Fibroblast of peridontal ligament (primary cell): ENCODE measurements around the gene SLC7A6.

Source experiments
- DNase-seq: peaks from one replicate; pipeline ENCODE4 v3.0.0-alpha.2; 2010; ENCODE audit errors: extremely low read depth

SLC7A6 gene

DNA sequence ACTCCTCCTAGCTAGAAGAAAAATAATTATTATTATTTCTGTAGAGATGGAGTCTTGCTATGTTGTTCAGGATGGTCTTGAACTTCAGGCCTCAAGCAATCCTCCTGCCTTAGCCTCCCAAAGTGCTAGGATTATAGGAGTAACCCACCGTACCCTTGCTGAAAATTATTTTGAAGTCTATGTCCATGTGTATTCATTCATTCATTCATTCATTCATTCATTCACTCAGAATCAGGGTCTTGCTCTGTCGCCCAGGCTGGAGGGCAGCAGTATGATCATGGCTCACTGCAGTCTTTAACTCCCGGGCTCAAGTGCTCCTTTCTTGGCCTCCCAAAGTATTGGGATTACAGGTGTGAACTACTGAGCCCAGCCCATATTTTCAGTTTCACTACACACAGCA lies 42.3 kb downstream of the SLC7A6 start:
- no peak for DNase-seq

DNA sequence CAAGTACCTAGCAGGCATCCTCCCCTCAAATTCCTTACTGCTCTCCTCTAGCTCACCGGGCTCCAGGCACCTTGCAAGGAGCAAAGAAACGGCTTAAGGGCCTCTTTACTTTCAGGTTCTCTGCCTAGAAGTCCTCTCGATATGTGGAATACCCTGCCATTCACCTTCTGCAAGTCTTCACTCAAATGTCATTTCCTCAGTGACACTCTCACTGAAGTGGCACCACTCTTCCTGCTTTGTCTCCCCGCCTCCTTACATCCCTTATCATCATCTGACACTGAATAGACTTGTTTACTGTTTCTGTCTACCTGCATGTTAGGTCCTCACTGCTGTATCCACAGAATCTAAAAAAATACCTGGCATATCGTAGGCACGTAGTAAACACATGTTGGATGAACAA lies 45.5 kb downstream of the SLC7A6 start:
- no peak for DNase-seq

DNA sequence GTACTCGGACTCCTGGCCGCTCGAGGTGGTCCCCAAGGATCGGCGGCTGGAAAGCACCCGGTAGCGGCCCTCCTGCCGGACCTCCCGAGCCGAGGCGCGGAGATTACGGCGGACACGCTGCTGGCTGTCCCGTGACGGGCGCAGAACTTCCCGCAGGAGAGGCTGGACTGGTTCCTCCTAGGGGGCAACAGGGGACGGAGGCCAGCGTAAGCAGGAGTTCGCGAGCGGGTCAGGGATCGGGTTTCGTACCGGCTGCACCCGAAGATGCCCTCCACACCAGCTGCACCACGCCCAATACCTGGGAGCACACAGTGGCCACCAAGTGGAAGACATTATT lies 46.1 kb downstream of the SLC7A6 start:
- no peak for DNase-seq

DNA sequence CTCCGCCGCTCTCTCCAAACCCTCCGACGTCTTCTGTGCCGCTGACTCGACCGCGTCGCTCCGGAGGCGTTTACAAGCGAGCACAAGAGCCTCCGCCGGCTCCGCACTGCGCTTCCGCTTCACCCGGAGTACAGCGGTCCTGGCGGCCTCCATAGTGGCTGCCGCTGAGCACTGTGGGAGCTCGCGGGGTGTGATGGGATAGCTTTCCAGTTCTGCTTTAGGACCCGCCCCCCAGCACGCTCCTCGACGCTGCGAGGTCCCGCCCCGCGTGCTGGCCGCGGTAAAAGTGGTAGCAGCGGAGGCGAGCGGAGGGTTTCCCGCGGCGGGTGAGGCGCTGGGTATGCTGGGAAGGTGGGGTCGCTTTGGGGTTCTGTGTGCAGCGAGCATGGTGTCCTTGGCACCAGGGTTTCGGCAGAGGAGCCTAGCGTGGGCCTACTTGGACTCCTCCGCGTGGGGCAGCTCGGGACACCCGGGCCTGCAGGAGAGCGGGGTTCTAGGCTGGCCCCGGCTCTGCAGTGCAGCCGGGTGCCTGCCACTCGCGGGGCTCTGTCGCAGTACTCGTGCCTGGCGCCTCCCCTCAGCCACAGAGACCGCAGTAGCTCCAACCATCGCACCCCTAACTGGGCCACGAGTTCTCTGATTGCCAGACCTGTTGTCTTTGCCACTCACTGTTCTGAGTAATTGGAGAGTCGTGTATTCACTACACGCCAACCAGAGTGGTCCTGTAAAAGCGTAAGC lies 46.6 kb downstream of the SLC7A6 start, which contains the start of the genes PRMT7 and SLC7A6OS:
PRMT7 (plus strand) TSS at position 246 of the 738 bp plus-strand sequence. CDS start 4,961 bp downstream, outside the sequence.
SLC7A6OS (minus strand) TSS at position 173 of the 738 bp plus-strand sequence; CDS start at position 153, 20 bp downstream.
- DNase-seq: peak; percentile 77

DNA sequence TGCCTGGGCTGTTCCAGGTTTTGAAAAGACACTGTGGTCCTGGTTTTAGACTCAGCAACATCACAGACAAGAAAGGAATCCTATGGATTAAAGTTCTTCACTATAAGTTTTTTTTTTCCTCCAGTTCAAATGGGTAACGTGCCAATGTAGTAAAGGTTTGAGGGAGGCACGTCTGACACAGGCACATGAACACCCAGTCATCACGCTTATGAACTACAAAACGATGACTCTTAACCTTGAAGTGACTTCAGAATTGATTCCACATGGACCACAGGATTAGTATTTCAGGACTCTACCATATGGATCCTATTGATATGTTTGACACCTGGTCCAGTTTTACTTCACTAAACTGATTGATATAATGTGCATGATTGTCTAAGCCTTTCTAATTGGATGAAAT lies 48.8 kb downstream of the SLC7A6 start:
- no peak for DNase-seq

DNA sequence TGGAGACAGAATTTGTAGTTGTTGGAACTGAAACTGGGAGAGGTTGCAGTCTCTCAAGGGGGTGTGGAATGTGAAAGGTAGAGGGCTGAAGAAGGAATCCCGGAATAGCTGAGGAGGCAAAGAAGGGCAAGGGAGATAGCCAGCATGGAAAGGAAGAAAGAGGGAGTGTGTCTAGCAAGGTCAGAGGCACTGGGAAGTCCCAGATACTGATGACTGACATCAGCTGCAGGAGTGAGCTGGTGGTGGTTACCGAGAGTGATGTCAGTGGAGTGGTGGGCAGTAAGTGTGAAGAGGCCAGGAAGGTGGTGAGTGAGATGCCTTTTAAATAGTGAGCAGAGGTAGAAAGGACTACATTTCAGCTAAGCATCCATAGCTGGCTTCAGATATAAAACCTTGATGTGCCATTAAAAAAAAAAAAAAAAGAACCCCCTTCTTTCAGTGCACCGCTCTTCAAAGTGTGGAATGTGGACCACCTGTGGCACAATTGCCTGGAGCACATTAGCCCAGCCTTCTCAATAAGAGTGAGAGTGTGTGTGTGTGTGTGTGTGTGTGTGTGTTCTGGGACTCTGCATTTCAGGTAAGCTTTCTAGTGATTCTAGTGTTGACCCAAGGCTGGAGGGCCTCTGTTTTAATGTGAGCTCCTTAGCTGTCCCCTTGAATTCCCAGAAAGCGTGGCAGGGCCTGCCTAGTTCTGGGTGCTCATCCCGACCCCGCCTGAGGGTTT lies 55.0 kb downstream of the SLC7A6 start:
- no peak for DNase-seq

DNA sequence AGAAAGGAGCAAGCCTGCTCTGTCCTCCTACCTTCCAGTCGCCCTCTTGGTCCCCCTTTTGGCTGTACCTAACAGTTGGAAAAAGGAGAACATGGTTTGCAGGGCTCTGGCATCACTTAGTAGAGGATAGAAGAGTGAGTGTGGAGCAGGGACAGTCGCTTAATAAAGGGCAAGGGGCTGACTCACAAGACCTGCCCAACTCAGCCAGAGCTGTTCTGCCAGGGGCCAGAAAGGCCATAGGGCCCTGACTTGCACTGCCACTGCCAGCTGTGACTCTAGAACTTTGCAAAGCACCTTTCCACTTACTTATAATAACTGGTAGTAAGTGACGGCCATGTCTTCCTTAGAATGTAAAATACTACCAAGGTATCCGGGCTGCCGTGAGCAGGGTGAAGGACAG lies 60.0 kb downstream of the SLC7A6 start:
- no peak for DNase-seq

DNA sequence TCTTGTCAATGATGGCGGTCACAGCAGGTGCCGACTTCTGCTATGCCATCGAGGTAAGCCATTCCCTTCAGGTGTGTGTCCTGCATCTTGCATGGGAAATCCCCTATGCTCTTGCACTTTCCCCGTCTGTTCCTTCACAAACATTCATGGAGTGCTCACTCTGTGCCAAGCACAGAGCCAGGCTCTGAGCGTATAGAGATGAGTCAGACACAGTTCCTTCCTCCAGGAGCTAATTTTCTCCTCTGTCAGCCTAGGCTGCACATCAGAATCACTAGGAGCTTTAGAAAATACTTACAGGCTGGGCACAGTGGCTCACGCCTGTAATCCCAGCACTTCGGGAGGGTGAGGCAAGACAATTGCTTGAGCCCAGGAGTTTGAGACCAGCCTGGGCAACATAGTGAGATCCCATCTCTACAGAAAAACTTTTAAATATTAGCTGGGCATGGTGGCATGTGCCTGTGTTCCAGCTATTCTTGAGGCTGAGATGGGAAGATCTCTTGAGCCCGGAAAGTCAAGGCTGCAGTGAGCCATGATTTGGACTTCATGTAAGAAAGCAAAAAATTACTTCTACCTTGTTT lies 60.5 kb downstream of the SLC7A6 start:
- DNase-seq: no peak

DNA sequence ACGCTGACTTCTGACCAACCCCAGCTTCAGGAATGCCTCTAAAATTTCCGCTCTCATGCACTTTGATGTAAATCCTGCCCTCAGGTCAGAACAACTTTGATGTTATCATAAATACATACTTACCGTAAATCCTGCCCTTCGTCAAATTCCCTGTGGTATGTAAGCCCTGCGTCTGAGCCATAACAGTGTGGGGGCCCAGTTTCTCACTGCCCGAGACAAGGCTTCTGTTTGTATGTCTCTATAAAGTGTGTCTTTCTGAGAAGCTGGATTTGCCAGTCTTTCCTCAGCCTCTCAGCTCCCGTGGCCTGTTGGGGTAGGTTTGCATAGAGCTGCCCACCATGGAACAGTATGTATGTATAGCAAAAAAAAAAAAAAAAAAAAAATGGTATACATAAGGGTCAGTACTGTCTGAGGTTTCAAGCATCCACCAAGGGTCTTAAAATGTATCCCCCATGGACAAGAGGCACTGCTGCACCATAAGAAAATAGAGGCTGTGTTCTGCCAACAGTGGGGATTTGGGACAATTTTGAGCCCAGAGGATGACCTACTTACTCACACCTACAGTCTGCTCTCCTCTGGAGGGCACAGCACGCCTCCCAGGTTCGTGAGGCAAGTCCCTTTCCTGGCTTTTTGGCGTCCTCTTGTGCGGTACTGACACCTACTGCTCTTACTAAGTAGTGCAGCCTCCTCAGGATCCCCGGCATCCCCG lies 64.0 kb downstream of the SLC7A6 start:
- DNase-seq: peak; percentile 82

DNA sequence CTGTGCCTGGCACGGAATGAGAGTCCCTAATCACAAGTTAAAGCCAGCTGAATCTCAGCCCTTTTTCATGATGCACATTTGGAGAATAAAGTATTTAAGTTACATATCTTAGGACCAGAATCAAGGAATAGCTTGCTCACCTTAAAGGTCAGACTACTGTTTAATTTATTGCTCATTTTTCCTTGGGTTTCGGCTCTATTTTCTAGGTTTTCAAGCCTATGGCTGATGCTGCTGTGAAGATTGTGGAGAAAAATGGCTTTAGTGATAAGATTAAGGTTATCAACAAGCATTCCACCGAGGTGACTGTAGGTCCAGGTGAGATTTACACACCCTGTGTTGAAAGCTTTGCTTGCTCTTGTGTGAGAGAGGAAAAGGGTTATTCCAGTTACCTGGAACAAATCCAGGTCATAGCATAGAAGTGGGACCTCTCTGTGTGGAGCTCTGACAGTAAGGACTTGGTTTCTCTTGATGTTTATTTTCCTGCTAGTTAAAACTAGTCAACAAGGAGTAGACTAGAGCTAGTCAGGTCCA lies 64.6 kb downstream of the SLC7A6 start:
- DNase-seq: no peak

DNA sequence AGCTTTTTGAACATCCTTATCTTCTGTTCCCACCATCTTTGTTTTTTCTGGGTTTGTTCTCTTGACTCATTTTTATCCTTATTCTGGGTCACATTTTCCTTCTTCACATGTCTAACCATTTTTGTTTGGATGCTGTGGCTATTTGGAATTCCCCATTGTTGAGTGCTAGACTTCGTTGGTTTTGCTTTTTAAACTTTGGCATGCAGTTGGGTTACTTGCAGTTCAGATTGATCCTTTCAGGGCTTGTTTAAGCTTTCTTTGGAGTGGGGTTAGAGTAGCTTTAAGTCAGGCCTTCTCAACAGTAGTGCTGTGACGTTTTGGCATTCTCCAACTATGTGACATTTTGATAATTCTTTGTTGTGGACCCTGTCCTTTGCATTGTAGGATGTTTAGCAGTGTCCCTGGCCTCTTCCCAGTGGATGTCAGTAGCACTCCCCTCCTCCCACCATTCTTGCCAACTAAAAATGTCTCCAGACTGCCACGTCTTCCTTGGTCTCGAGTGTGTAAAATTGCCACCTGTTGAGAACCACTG lies 67.6 kb downstream of the SLC7A6 start:
- peak; percentile 89 for DNase-seq

DNA sequence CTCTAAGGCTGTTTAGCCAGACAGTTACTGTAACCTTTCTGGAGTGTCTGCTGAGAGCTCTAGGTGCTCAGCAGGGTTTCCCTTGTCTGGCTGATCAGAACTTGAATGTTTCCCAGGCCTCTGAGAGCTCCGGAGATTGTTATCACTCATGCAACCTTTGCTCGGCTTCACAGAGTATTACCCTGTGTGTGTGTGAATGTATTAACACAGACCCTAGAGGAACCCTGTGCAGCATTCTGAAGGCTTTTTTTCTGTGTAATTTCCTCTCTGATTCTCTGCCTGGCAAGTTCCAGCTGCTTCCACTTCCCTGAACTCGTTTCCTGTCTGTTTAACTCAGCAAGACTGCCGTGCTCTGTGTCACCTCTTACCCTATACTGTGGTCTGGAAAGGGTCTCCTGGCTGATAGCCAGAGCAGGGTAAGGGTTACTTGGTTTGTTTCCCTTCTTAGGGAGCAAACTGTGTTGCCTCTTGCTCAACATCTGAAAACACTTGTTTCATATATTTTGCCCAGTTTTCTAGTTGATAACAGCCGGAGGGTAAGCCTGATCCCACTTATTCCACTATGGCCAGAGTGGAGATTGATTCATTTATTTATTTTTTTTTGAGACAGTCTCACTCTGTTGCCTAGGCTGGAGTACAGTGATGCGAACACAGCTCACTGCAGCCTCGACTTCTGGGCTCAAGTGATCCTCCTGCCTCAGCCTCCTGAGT lies 68.2 kb downstream of the SLC7A6 start:
- no peak for DNase-seq

DNA sequence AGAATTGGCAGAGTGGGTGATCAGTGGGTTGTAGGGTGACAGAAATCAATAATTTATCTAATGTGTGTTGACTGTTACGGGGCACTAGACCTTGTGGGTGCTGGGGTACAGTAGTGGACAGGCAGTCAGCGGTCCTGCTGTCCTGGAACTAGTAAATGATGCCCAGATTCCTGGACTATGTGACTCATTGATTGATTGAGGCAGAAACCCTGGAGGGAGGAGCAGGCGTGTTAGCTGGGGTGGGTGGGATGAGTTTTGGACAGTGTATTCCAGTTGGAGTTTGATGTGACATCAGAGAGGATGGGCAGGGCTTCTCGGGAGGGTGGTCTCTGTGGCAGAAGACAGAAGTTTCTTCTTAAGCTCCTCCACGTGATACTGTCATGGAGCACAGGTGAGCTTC lies 70.8 kb downstream of the SLC7A6 start:
- DNase-seq: peak; percentile 34

DNA sequence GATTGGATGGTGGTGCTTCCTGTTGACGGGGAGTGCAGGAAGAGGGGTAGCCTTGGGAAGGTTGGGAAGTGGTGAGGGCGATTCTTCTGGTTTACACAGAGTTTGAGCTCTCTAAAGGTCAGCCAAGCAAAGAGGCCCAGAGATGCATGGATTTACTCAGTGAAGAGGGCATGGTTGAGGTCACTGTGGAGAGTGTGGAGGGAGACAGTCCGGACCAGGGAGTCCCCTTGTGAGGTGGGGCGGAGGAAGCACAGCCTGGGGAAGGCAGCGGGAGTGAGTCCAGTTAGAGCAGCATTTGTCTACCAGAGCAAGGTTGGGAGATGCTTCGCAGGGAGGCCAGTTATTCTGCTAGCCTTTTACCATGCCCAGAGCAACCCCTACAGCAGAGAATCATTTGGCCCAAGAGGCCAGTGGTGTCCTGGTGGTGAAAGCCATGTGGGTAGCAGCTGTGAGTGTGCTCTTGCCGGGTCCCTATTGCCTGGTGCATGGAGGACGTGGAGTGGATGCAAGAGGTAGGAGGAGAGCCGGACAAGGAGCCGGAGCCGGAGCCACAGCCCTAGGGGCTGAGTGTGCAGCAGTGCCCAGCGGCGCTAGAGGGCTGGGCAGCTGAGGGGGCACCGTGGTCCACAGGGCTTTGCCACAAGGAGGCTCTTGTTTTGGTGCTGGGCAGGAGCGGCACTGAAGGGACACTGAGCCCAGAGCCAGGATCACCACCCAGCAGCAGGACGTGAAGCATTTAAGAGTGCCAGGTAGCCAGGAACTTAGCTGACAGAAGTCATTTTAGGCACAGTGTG lies 74.2 kb downstream of the SLC7A6 start:
- DNase-seq: no peak

DNA sequence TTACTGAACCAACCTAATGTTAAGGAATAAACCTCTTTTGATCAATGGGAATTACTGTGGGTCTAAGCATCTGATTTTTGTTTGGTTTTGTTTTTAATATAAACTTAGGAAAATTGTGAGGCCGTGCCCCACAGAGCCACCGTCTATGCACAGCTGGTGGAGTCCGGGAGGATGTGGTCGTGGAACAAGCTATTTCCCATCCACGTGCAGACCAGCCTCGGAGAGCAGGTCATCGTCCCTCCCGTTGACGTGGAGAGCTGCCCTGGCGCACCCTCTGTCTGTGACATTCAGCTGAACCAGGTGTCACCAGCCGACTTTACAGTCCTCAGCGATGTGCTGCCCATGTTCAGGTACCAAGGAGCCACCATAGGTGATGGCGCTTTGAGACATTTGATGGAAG lies 74.9 kb downstream of the SLC7A6 start:
- no peak for DNase-seq

DNA sequence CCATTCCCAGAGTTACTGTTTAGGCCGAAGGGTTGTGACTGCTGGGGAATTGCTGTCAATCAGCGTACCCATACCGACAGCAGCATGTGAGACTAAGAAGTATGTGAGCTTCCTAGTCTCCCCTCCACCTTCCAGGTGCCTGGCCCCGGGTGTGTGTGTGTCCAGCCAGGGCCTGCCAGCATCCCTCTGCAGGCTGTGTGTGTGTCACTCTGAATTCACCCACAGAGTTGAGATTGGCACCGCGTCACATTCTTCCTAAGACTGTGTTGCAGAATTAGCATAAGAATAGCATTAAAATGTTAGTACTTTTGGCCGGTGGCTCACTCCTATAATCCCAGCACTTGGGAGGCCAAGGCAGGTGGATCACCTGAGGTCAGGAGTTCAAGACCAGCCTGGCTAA lies 78.3 kb downstream of the SLC7A6 start:
- DNase-seq: no peak

DNA sequence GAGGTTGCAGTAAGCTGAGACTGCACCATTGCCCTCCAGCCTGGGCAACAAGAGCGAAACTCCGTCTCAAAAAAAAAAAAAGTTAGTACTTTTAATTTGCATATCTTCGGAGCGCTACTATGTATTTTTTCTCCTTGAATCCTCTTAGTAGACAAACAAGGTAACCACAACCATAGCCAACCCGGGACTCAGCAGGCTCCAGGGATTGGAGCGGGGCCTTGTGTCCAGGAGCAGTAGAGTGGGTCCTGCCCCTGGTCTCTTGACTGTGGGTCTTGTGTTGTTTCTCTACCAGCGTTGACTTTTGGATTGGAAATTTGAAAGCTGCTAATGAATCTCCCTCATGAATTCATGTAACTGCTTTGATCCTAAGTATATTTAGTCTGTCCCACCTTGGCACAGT lies 78.8 kb downstream of the SLC7A6 start:
- no peak for DNase-seq

DNA sequence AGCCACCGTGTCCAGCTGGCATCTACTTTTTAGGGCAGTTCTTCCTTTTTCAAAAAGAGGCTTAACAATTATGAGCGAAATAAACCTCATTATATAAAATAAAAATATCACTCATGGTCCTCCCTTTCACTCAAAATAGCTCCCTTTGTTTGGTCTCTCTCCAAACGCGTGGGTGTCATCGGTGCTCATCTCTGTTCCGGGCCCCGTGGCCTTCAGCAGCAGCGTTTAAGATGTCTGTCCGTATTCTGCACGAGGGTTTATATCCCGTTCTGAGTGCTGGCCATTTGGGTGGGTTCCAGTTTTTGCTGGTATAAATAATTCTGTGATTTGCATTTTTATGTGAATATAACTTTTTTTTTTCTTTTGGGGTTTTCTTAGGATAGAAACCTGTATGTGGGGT lies 79.9 kb downstream of the SLC7A6 start:
- DNase-seq: no peak

DNA sequence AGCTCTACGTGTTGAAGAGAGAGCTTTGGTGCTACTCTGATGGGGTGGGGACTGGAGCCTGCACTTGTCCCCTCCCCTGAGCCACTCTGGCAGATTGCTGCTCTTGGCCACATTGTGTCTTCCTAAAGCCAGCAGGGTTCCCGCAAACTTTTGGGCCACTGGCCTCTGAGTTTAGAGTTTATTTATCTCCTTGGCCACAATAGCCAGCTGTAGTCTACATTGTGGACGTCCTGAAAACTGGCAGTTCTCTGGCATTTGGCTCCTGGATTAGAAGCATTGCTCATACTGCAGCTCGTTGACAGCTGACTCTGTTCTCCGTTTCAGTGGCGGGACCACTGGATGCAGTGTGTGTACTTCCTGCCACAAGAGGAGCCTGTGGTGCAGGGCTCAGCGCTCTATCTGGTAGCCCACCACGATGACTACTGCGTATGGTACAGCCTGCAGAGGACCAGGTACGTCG lies 81.1 kb downstream of the SLC7A6 start:
- no peak for DNase-seq

DNA sequence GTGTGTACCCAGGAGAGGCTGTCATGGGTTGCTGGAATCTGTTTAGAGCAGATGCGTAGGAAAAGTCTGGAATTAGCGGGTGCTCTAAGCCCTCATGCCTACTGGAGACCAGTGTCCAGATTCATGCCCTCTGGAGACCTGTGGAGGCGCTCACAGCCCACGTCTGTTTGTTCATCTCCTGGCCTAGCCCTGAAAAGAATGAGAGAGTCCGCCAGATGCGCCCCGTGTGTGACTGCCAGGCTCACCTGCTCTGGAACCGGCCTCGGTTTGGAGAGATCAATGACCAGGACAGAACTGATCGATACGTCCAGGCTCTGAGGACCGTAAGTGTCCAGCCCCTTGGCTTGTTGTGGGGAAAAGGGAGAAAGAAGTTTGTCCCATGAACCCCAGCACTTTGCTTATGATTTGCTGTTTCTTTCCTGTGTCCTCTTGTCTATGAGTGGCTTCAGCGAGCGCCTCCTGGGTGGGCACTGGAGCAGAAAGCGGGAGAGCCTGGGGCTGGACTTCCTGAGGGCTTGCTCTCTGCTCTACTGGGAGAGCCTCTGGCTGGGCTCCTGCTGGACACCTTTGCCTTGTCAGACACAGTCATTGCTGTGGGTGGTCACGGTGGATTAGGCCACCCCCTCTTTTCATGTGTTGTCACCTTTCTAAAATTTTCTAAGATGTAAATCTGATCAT lies 81.8 kb downstream of the SLC7A6 start:
- DNase-seq: no peak
